ENCODE measurements around the gene NAPSA.

The NAPSA gene

GRCh38 chr19:50368649-50369570, 3.5 kb upstream of the NAPSA start:
- DNase-seq (ENCODE audit: low read depth) = peak; percentile 46

GRCh38 chr19:50362656-50363424, 2.6 kb downstream of the NAPSA start:
- TF ChIP-seq CTCF (conservative IDR thresholded peaks at IDR 0.05; ENCODE audit: low read depth, low read length) = no peak
- H3K4me3 ChIP-seq (ENCODE audit: low read length) = no peak overlapping the region
- DNase-seq (ENCODE audit: low read depth) = no peak

More at GRCh38 chr19:50368649-50369570, 3.5 kb upstream of the NAPSA start:
- peak overlapping the region; percentile 78 for H3K4me3 ChIP-seq (ENCODE audit: low read length)
- peak; percentile 80 for TF ChIP-seq CTCF (conservative IDR thresholded peaks at IDR 0.05; ENCODE audit: low read depth, low read length)

GRCh38 chr19:50362030-50362412, 3.4 kb downstream of the NAPSA start:
- DNase-seq (ENCODE audit: low read depth) = no peak
- TF ChIP-seq CTCF (conservative IDR thresholded peaks at IDR 0.05; ENCODE audit: low read depth, low read length) = no peak
- H3K4me3 ChIP-seq (ENCODE audit: low read length) = no peak overlapping the region

GRCh38 chr19:50361290-50362029, 4.0 kb downstream of the NAPSA start:
- no peak for TF ChIP-seq CTCF (conservative IDR thresholded peaks at IDR 0.05; ENCODE audit: low read depth, low read length)
- DNase-seq (ENCODE audit: low read depth) = no peak
- H3K4me3 ChIP-seq (ENCODE audit: low read length) = no peak overlapping the region

- no peak for DNase-seq (ENCODE audit: low read depth)
- H3K4me3 ChIP-seq (ENCODE audit: low read length) = no peak overlapping the region
- TF ChIP-seq CTCF (conservative IDR thresholded peaks at IDR 0.05; ENCODE audit: low read depth, low read length) = no peak
Measured at GRCh38 chr19:50359328-50359818, 6.1 kb downstream of the NAPSA start.

- DNase-seq (ENCODE audit: low read depth) = no peak
- peak overlapping the region; percentile 37 for H3K4me3 ChIP-seq (ENCODE audit: low read length)
- TF ChIP-seq CTCF (conservative IDR thresholded peaks at IDR 0.05; ENCODE audit: low read depth, low read length) = no peak
Measured at GRCh38 chr19:50358483-50359327, 6.7 kb downstream of the NAPSA start.
